HG03060 (cell line): ENCODE measurements around the gene SPINT3.

Experiments used
- ATAC-seq: cut with Tn5 transposase; IDR thresholded peaks from one replicate; pipeline ENCODE4 v1.9.1; 2021; ENCODE audit warnings: low read depth, moderate number of reproducible peaks; ENCODE audit not compliant: unreplicated experiment

Gene SPINT3

GRCh38 chr20:45515147-45515913 is at the start of gene SPINT3:
Gene SPINT3, minus strand, starts transcription at chr20:45515622. Its CDS starts 14 bp downstream, at chr20:45515608.
- no peak for ATAC-seq

GRCh38 chr20:45564760-45565276 is 49.4 kb upstream of the SPINT3 start:
- no peak for ATAC-seq

GRCh38 chr20:45555198-45555597 is 39.8 kb upstream of the SPINT3 start:
- ATAC-seq: no peak

- no peak for ATAC-seq
Observed at GRCh38 chr20:45552456-45552855, 37.0 kb upstream of the SPINT3 start.

GRCh38 chr20:45550765-45551164 is 35.3 kb upstream of the SPINT3 start:
- ATAC-seq: no peak

GRCh38 chr20:45548410-45548809 is 33.0 kb upstream of the SPINT3 start:
- no peak for ATAC-seq

GRCh38 chr20:45547206-45547770 is 31.9 kb upstream of the SPINT3 start, which contains the start of gene EPPIN:
Gene EPPIN, minus strand, starts transcription at chr20:45547401. Its CDS starts 44 bp downstream, at chr20:45547357.
- no peak for ATAC-seq

- no peak for ATAC-seq
Observed at GRCh38 chr20:45545754-45546453, 30.5 kb upstream of the SPINT3 start.

GRCh38 chr20:45545351-45545750 is 29.9 kb upstream of the SPINT3 start:
- ATAC-seq: no peak

GRCh38 chr20:45539382-45539781 is 24.0 kb upstream of the SPINT3 start, which contains the start of gene WFDC6:
Gene WFDC6, minus strand, starts transcription at chr20:45539482. Its CDS starts 75 bp downstream, at chr20:45539407.
- ATAC-seq: no peak

- ATAC-seq: no peak
Observed at GRCh38 chr20:45538209-45538799, 22.9 kb upstream of the SPINT3 start.

- no peak for ATAC-seq
Observed at GRCh38 chr20:45527294-45527693, 11.9 kb upstream of the SPINT3 start.

GRCh38 chr20:45523821-45524220 is 8.4 kb upstream of the SPINT3 start:
- ATAC-seq: no peak

- ATAC-seq: no peak
Observed at GRCh38 chr20:45518282-45518681, 2.9 kb upstream of the SPINT3 start.

GRCh38 chr20:45510242-45510862 is 5.1 kb downstream of the SPINT3 start:
- no peak for ATAC-seq

GRCh38 chr20:45509091-45509490 is 6.3 kb downstream of the SPINT3 start:
- ATAC-seq: no peak

- ATAC-seq: no peak
Observed at GRCh38 chr20:45508068-45508886, 7.1 kb downstream of the SPINT3 start.

GRCh38 chr20:45507011-45507820 is 8.2 kb downstream of the SPINT3 start:
- peak; percentile 59 for ATAC-seq

- ATAC-seq: no peak
Observed at GRCh38 chr20:45506398-45506797, 9.0 kb downstream of the SPINT3 start.
